ENCODE data around the gene KLHL26.

Gene KLHL26

DNA sequence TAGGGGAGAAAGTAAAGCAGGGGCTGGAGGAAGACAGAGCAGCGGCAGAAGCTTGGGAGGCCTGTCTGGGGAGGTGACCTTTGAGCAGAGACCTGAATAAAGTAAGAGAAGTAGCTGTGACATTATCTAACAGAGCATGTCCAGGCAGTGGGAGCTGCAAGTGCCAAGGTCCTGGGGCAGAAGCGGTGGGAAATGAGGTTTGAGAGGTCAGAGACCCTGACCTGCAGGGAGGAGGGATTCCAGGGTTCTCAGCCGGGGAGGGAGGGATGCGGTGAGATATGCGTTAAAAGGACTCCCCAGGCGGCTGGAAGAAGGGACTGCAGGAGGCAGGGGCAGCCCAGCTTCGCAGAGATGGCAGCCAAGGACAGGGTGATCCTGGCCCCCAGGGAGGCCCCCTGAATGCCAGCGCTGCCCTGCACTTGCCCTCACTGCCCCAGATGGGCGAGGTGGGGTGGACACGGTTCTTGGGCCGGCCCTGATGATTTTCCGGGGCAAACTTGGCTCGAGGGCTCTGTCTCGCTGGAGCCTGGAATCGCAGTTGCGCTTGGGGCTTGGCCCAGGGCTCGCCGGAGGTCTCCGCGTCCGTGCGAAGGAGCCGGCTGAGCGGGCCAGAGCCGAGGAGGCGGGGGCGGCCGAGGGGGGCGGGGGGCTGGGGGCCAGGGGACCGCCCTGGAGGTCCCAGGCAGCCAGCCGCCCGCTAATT, 33.4 kb upstream of the KLHL26 start:
- H3K36me3 ChIP-seq (ENCODE audit: control insufficient read depth, insufficient read depth, low read length), result no peaks in the 10 kb centered on the region
- H3K4me3 ChIP-seq (ENCODE audit: low read depth, low read length), result peak overlapping the region; percentile 51; the same call in 1 of the 2 replicates
- H3K4me1 ChIP-seq (ENCODE audit: control insufficient read depth, insufficient read depth, low read length), result peaks cover 19% of the 10 kb centered on the region
- H3K9me3 ChIP-seq (ENCODE audit: control insufficient read depth, insufficient read depth, low read length), result no peaks in the 10 kb centered on the region
- H3K27ac ChIP-seq (ENCODE audit: low read depth, low read length), result no peak overlapping the region
- H3K27me3 ChIP-seq (ENCODE audit: control insufficient read depth, insufficient read depth, low read length), result peaks cover 75% of the 10 kb centered on the region
- H3K9ac ChIP-seq (ENCODE audit: low read depth, low read length), result no peak overlapping the region

- Histone ChIP-seq H3K9ac (ENCODE audit: low read depth, low read length) (no peak overlapping the region), H3K27me3 (ENCODE audit: control insufficient read depth, insufficient read depth, low read length) (peaks cover 82% of the 10 kb centered on the region), H3K9me3 (ENCODE audit: control insufficient read depth, insufficient read depth, low read length) (no peaks in the 10 kb centered on the region), H3K36me3 (ENCODE audit: control insufficient read depth, insufficient read depth, low read length) (no peaks in the 10 kb centered on the region), H3K27ac (ENCODE audit: low read depth, low read length) (no peak overlapping the region), H3K4me1 (ENCODE audit: control insufficient read depth, insufficient read depth, low read length) (peaks cover 22% of the 10 kb centered on the region), H3K4me3 (ENCODE audit: low read depth, low read length) (peak overlapping the region; percentile 31; the same call in 1 of the 2 replicates)
Observed at GRCh38 chr19:18603958-18604819, 32.6 kb upstream of the KLHL26 start.

- H3K27ac ChIP-seq (ENCODE audit: low read depth, low read length), result no peak overlapping the region
- no peaks in the 10 kb centered on the region for H3K9me3 ChIP-seq (ENCODE audit: control insufficient read depth, insufficient read depth, low read length)
- no peaks in the 10 kb centered on the region for H3K36me3 ChIP-seq (ENCODE audit: control insufficient read depth, insufficient read depth, low read length)
- H3K4me1 ChIP-seq (ENCODE audit: control insufficient read depth, insufficient read depth, low read length), result peaks cover 28% of the 10 kb centered on the region
- no peak overlapping the region for H3K4me3 ChIP-seq (ENCODE audit: low read depth, low read length)
- no peak overlapping the region for H3K9ac ChIP-seq (ENCODE audit: low read depth, low read length)
- H3K27me3 ChIP-seq (ENCODE audit: control insufficient read depth, insufficient read depth, low read length), result peaks cover 86% of the 10 kb centered on the region
Observed at GRCh38 chr19:18604820-18605159, 32.0 kb upstream of the KLHL26 start.

DNA sequence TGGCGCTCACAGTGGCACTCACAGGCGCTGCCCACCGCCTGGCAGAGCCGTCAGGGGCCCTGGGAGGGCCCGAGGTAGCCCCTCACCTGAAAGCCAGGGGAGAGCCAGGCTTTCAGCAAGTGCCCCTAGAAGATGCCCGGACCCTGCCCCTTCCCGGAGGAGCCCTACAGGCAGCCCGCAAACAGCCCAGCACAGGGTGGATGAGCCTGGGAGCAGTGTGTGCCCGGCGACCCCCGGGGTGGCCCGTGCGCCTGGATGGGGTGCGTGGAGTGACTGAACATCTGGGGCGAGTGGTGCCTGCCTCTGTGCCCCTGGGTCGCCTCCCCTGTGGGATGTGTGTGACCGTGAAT, 31.7 kb upstream of the KLHL26 start:
- no peak overlapping the region for H3K27ac ChIP-seq (ENCODE audit: low read depth, low read length)

GRCh38 chr19:18605546-18606280, 31.1 kb upstream of the KLHL26 start:
- Histone ChIP-seq H3K27me3 (ENCODE audit: control insufficient read depth, insufficient read depth, low read length) (peaks cover 92% of the 10 kb centered on the region), H3K9ac (ENCODE audit: low read depth, low read length) (no peak overlapping the region), H3K4me3 (ENCODE audit: low read depth, low read length) (peak overlapping the region; percentile 21; the same call in 1 of the 2 replicates), H3K27ac (ENCODE audit: low read depth, low read length) (no peak overlapping the region), H3K4me1 (ENCODE audit: control insufficient read depth, insufficient read depth, low read length) (peaks cover 35% of the 10 kb centered on the region), H3K36me3 (ENCODE audit: control insufficient read depth, insufficient read depth, low read length) (no peaks in the 10 kb centered on the region), H3K9me3 (ENCODE audit: control insufficient read depth, insufficient read depth, low read length) (no peaks in the 10 kb centered on the region)

More for the DNA sequence above, 31.7 kb upstream of the KLHL26 start:
- Histone ChIP-seq H3K4me1 (ENCODE audit: control insufficient read depth, insufficient read depth, low read length) (peaks cover 31% of the 10 kb centered on the region), H3K9me3 (ENCODE audit: control insufficient read depth, insufficient read depth, low read length) (no peaks in the 10 kb centered on the region), H3K27me3 (ENCODE audit: control insufficient read depth, insufficient read depth, low read length) (peaks cover 88% of the 10 kb centered on the region), H3K9ac (ENCODE audit: low read depth, low read length) (no peak overlapping the region), H3K4me3 (ENCODE audit: low read depth, low read length) (no peak overlapping the region), H3K36me3 (ENCODE audit: control insufficient read depth, insufficient read depth, low read length) (no peaks in the 10 kb centered on the region)

DNA sequence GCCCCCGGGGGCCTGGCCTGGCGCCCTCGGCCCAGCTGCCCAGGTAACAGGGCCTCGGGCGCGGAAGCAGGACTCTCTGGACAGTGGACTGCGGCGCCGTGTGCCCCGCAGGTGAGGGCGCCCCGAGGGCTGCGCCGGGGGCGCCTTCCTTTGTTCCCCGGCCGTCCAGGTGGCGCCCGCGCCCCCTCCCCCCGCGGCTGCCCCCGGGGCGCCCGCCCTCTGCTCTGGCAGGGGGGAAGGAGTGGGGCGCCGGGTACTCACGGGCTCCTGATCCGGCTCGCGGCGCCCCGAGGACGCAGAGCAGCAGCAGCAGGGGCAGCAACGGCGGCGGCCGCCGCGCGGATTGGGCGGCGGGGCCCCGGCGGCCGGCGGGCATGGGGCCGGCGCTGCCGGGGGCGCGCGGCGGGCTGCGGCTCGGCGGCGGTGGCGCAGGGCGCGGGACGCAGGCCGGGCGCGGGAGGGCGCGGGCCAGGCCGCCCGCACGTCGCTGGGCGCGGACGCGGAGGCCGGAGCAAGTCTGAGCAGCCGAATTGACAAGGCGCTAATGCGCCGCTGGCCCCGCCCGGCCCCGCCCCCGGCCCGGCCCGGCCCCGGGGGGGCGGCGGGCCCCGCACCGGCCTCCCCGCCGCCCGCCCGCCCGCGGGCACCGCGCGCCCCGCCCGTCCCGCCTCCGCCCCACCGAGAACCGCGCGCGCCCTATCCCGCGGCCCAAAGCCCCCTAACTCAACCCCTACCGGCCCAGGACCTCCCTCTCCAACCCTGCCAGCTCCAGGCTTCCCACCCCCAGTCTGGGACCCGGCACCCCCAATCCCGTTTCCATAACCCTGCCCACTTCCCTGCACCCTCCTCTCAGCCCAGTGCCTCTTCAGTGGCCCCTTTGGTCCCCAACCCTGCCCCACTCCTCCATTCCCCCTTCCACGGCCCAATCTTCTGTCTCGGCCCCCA, 30.3 kb upstream of the KLHL26 start, which contains the start of gene CRLF1:
Gene CRLF1, minus strand, starts transcription at position 519 of the 945 bp plus-strand sequence. Its CDS starts 143 bp downstream, at position 376.
- Histone ChIP-seq H3K9me3 (ENCODE audit: control insufficient read depth, insufficient read depth, low read length) (no peaks in the 10 kb centered on the region), H3K36me3 (ENCODE audit: control insufficient read depth, insufficient read depth, low read length) (no peaks in the 10 kb centered on the region), H3K27ac (ENCODE audit: low read depth, low read length) (no peak within 1 kb of the TSS), H3K9ac (ENCODE audit: low read depth, low read length) (no peak within 1 kb of the TSS), H3K27me3 (ENCODE audit: control insufficient read depth, insufficient read depth, low read length) (peaks cover 95% of the 10 kb centered on the region), H3K4me3 (ENCODE audit: low read depth, low read length) (peak within 1 kb of the TSS; percentile 21; the same call in 1 of the 2 replicates), H3K4me1 (ENCODE audit: control insufficient read depth, insufficient read depth, low read length) (peaks cover 40% of the 10 kb centered on the region)

DNA sequence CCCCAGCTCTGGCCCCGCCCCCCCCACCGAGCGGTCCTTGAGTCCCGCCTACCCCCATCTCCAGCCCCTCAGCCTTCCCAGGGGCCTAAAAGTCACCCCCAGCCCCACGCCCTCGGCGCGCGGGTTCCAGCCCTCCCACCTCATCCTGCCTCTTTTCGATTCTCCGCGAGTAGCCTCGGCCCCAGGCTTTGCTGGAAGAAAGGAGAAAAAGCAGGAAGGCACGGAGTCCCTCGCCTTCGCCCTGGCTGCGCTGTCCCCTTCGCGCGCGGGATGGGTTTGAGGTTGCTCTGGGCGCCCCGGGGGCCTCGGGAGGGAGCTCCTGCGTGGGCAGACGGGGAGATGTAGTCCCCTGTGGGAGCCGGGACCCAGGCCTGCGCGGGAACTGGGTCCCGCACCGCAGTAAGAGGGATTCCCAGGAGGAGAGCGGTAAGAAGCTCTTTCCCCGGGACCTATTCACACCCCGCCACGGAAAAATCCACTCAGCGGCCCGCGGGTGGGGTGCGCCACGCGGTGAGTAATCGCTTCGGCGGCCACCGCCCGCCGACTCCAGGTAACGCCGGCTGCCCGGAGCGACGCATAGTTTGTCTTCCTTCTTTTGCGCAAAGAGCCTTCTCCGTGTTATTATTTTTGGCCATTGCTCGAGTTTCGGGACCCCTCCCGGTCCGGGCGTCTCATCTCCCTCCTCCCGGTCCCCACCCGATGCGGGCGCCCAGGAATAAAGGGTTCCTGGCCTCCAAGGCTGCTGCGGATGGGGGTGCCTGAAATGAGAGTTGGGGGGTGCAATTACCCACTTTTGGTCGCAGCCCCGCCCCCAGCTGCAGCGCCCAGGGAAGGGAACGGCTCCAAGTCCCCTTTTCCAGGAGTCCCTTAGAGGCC, 29.4 kb upstream of the KLHL26 start:
- H3K9ac ChIP-seq (ENCODE audit: low read depth, low read length), result no peak overlapping the region
- H3K27me3 ChIP-seq (ENCODE audit: control insufficient read depth, insufficient read depth, low read length), result peaks cover 95% of the 10 kb centered on the region
- no peaks in the 10 kb centered on the region for H3K9me3 ChIP-seq (ENCODE audit: control insufficient read depth, insufficient read depth, low read length)
- H3K4me3 ChIP-seq (ENCODE audit: low read depth, low read length), result no peak overlapping the region
- H3K36me3 ChIP-seq (ENCODE audit: control insufficient read depth, insufficient read depth, low read length), result no peaks in the 10 kb centered on the region
- peaks cover 40% of the 10 kb centered on the region for H3K4me1 ChIP-seq (ENCODE audit: control insufficient read depth, insufficient read depth, low read length)
- no peak overlapping the region for H3K27ac ChIP-seq (ENCODE audit: low read depth, low read length)

DNA sequence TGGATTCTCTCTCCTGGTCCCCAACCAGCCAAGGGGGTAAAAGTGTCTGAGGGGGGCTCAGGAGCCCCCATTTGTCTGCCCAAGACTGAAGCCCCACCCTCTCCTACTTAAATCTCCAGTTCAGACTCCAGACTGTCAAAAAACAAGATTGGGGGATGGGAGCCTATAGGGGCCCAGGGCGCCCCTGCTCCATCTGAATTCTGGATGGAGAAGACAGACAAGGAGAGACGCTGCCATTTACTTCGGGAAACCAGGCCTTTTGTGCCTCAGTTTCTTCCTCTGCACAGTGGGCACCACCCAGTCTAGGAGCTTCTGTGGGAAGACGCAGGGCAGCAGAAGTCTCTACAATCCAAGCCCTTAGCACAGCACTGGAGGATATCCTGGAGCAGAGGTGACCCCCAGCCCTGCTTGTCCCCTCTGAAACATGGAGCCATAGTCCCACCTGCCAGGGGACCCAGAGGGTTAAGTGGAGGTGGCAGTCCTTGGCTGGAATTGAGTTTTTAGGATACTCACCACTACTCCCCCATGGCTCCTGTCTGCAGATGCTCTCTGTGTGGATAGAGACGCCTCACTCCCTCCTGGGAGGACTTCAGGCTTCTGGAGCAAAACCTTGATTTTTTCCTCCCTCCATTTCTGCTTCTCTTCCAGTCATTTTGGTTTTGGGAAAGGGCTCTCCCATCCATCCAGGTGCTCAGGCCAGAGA, 28.6 kb upstream of the KLHL26 start:
- H3K4me3 ChIP-seq (ENCODE audit: low read depth, low read length), result no peak overlapping the region
- no peak overlapping the region for H3K27ac ChIP-seq (ENCODE audit: low read depth, low read length)
- H3K36me3 ChIP-seq (ENCODE audit: control insufficient read depth, insufficient read depth, low read length), result no peaks in the 10 kb centered on the region
- H3K27me3 ChIP-seq (ENCODE audit: control insufficient read depth, insufficient read depth, low read length), result peaks cover 95% of the 10 kb centered on the region
- H3K4me1 ChIP-seq (ENCODE audit: control insufficient read depth, insufficient read depth, low read length), result peaks cover 40% of the 10 kb centered on the region
- no peaks in the 10 kb centered on the region for H3K9me3 ChIP-seq (ENCODE audit: control insufficient read depth, insufficient read depth, low read length)
- H3K9ac ChIP-seq (ENCODE audit: low read depth, low read length), result no peak overlapping the region
